ENCODE measurements around the gene DLGAP1.

The DLGAP1 gene

DNA sequence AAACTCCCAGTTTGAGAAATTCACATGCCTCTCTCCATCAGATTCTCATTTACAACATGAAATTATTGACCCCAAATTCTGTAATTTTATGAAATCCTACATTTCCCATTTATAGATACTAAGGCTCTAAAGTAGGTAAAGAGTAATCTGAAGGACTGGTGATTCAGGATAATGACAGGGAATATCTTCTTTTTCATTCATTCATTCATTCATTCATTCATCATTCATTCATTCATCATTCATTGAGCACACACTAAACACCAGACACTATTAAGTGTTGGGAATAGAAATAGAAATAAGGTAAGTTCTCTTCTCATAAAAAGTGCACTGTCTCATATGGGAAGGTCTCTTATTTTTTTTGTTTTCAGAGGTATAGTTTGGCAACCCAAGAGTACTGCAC, 888.3 kb downstream of the DLGAP1 start:
- TF ChIP-seq JUND (IDR thresholded peaks at IDR 0.05; ENCODE audit: low read depth) = no peak
- in situ Hi-C loops (cut with HindIII; ENCODE audit: low pct_unique_long_range_greater_than_20kb, low sequenced_read_pairs) = no loop called here
- no peak for DNase-seq (ENCODE audit: low read depth in 1 of 2, low spot score in 1 of 2)

DNA sequence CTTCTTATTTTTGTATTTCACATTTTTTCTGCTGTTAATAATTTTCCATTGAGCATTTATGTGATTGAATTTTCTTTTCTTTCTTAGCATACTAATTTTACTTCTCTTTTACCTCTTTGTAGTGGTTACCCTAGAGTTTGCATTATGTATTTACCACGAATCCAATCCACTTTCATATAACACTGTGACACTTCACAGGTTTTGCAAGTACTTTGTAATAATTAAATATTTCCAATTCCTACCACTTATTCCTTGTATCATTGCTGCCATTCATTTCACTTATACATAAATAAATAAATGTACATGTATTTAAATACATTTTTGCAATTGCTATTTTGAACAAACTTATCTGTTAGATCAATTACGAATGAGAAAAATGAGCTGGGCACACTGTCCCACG, 894.4 kb downstream of the DLGAP1 start:
- in situ Hi-C loops (cut with HindIII; ENCODE audit: low pct_unique_long_range_greater_than_20kb, low sequenced_read_pairs) = no loop called here
- TF ChIP-seq JUND (IDR thresholded peaks at IDR 0.05; ENCODE audit: low read depth) = no peak

DNA sequence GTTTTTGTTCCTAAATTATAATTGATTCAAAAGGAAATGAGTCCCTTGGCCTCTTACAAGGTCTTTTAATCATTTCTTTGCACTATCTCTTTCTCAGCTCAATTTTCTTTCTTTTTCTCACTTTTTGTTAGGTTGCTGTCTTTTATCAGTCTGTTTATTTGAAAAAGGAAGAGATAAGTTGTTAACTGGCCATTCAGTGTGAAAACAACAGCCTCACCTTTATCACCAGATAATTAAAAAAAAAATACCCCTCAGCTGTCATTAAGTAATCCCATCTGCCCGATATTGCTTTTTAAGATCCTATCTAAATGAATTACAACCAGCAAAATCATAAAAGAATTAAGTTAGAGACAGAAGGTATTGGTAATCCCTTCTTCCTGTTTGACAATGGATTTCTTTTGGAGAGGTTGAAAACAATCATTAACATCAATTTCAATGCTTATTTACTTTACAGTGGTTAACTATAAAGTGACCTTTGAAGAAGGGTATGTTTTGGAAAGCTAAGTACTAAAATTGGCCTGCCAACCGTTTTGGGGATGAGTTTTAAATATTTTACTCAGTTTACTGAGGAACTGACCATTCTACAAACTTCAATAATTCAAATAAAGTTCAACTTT, 900.2 kb downstream of the DLGAP1 start:
- no peak for DNase-seq (ENCODE audit: low read depth in 1 of 2, low spot score in 1 of 2)
- no peak for TF ChIP-seq JUND (IDR thresholded peaks at IDR 0.05; ENCODE audit: low read depth)
- in situ Hi-C loops (cut with HindIII; ENCODE audit: low pct_unique_long_range_greater_than_20kb, low sequenced_read_pairs) = no loop called here

More for the DNA sequence above, 894.4 kb downstream of the DLGAP1 start:
- DNase-seq (ENCODE audit: low read depth in 1 of 2, low spot score in 1 of 2) = no peak

GRCh38 chr18:3554091-3554601, 901.0 kb downstream of the DLGAP1 start:
- in situ Hi-C loops (cut with HindIII; ENCODE audit: low pct_unique_long_range_greater_than_20kb, low sequenced_read_pairs) = no loop called here
- TF ChIP-seq JUND (IDR thresholded peaks at IDR 0.05; ENCODE audit: low read depth) = no peak
- no peak for DNase-seq (ENCODE audit: low read depth in 1 of 2, low spot score in 1 of 2)

DNA sequence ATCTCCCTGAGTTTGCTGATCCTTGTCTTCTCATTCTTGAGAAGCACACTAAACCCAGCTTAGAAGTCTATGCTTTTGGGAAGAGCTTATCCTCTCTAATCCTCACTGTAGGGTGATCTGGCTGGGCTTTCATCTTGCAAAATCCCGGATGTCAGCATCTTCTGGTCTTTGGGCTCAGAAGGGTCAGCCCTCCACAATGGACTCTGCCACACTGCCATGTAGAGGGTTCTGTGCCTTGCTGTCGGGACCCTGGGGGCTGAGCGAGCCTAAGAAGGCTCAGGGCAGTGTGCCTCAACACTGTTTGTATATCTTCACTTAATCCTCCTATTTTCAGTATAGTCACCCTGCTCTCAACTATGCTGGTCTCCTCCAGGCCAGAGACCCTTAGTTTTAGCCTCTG, 902.8 kb downstream of the DLGAP1 start:
- no peak for TF ChIP-seq JUND (IDR thresholded peaks at IDR 0.05; ENCODE audit: low read depth)
- in situ Hi-C loops (cut with HindIII; ENCODE audit: low pct_unique_long_range_greater_than_20kb, low sequenced_read_pairs) = no loop called here
- DNase-seq (ENCODE audit: low read depth in 1 of 2, low spot score in 1 of 2) = no peak

DNA sequence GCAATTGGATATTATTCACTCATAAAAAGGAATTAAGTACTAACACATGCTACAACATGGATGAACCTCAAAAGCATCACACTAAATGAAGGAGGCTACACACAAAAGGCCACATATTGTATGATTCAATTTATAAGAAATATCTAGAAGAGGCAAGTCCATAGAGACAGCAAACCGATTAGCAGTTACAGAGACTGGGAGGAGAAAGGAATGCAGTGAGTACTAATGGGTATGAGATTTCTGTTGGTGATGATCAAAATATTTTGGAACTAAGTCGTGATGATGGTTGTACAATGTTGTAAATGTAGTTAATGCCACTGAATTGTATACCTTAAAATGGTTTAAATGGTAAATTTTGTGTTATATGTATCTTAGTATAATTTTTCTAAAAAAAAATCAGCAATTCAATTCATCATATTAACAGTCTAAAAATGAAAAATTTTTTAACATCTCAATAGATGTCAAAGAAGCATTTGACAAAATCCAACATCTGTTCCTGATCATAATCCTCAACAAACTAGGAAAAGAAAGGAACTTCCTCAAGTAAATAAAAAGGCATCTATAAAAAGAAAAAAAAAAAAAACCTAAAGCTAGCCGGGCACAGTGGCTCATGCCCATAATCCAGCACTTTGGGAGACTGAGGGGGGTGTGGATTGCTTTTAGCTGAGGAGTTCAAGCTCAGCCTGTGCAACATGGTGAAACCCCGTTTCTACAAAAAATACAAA, 907.1 kb downstream of the DLGAP1 start:
- in situ Hi-C loops (cut with HindIII; ENCODE audit: low pct_unique_long_range_greater_than_20kb, low sequenced_read_pairs) = no loop called here
- no peak for DNase-seq (ENCODE audit: low read depth in 1 of 2, low spot score in 1 of 2)
- TF ChIP-seq JUND (IDR thresholded peaks at IDR 0.05; ENCODE audit: low read depth) = no peak

DNA sequence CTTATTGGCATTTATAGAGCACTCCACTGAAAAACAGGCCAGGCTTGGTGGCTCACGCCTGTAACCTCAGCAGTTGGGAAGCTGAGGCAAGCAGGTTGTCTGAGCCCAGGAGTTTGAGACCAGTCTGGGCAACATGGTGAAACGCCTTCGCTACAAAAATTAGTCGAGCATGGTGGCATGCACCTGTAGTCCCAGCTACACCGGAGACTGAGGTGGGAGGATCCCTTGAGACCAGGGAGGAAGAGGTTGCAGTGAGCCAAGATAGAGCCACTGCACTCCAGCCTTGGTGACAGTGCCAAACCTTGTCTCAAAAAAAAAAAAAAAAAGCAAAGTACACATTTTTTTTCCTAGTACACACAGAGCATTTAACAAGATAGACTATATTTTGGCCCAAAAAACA, 909.0 kb downstream of the DLGAP1 start:
- DNase-seq (ENCODE audit: low read depth in 1 of 2, low spot score in 1 of 2) = no peak
- no peak for TF ChIP-seq JUND (IDR thresholded peaks at IDR 0.05; ENCODE audit: low read depth)
- in situ Hi-C loops (cut with HindIII; ENCODE audit: low pct_unique_long_range_greater_than_20kb, low sequenced_read_pairs) = no loop called here

GRCh38 chr18:3544537-3544936, 910.6 kb downstream of the DLGAP1 start:
- TF ChIP-seq JUND (IDR thresholded peaks at IDR 0.05; ENCODE audit: low read depth) = no peak
- in situ Hi-C loops (cut with HindIII; ENCODE audit: low pct_unique_long_range_greater_than_20kb, low sequenced_read_pairs) = no loop called here
- DNase-seq (ENCODE audit: low read depth in 1 of 2, low spot score in 1 of 2) = no peak

GRCh38 chr18:3541549-3542386, 913.3 kb downstream of the DLGAP1 start:
- in situ Hi-C loops (cut with HindIII; ENCODE audit: low pct_unique_long_range_greater_than_20kb, low sequenced_read_pairs) = no loop called here
- TF ChIP-seq JUND (IDR thresholded peaks at IDR 0.05; ENCODE audit: low read depth) = no peak
- no peak for DNase-seq (ENCODE audit: low read depth in 1 of 2, low spot score in 1 of 2)

- no peak for TF ChIP-seq JUND (IDR thresholded peaks at IDR 0.05; ENCODE audit: low read depth)
- in situ Hi-C loops (cut with HindIII; ENCODE audit: low pct_unique_long_range_greater_than_20kb, low sequenced_read_pairs) = no loop called here
- peak in 1 of 2 experiments; percentile 2 for DNase-seq (ENCODE audit: low read depth in 1 of 2, low spot score in 1 of 2)
Measured at GRCh38 chr18:3540805-3541548, 914.1 kb downstream of the DLGAP1 start.

DNA sequence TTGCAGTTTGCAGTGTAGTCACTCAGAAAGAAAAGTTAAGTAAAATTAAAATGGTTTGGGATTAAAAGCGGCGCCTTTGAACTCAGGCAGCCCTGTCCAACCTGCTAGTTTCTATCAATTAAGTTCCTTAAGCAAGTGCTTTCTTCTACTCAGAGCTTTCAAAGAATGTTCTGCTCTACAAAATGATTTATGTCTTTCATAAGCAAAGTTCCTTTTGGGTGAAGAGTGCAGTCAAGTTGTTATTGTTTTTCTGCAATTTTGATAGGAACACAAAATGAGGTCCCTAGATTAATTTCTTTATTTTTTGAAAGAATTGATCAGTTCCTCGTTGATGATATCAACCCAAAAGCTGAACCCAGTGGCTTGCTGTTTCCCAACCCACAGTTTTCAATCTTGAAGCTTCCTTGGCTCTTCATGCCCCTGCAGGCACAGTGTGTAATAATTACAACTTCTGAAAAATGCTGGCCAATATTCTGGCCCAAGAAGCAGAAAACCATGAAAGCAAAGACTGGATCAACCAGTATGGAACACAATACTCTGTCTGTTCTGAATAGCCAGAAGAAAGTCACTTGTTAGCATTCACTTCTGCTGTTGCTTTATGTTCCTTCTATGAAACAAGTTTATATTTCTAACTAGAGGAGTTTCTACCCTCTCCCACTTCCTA, 916.0 kb downstream of the DLGAP1 start:
- no peak for TF ChIP-seq JUND (IDR thresholded peaks at IDR 0.05; ENCODE audit: low read depth)
- DNase-seq (ENCODE audit: low read depth in 1 of 2, low spot score in 1 of 2) = peak in 1 of 2 experiments; percentile 20
- in situ Hi-C loops (cut with HindIII; ENCODE audit: low pct_unique_long_range_greater_than_20kb, low sequenced_read_pairs) = no loop called here

- DNase-seq (ENCODE audit: low read depth in 1 of 2, low spot score in 1 of 2) = peak in 1 of 2 experiments; percentile 26
- no peak for TF ChIP-seq JUND (IDR thresholded peaks at IDR 0.05; ENCODE audit: low read depth)
- in situ Hi-C loops (cut with HindIII; ENCODE audit: low pct_unique_long_range_greater_than_20kb, low sequenced_read_pairs) = no loop called here
Measured at GRCh38 chr18:3538456-3538855, 916.7 kb downstream of the DLGAP1 start.

Measured in T47D (cell line).